Measurements from ENCODE around the gene EHD2.

EHD2 gene

GRCh38 chr19:47686679-47687450 lies 26.4 kb upstream of the EHD2 start:
- no peak overlapping the region for H3K4me3 ChIP-seq (ENCODE audit: low read depth, low read length)
- DNase-seq (ENCODE audit: low read depth), result no peak

- H3K4me3 ChIP-seq (ENCODE audit: low read depth, low read length), result no peak overlapping the region
- no peak for DNase-seq (ENCODE audit: low read depth)
Measured at GRCh38 chr19:47687906-47688305, 25.3 kb upstream of the EHD2 start.

DNA sequence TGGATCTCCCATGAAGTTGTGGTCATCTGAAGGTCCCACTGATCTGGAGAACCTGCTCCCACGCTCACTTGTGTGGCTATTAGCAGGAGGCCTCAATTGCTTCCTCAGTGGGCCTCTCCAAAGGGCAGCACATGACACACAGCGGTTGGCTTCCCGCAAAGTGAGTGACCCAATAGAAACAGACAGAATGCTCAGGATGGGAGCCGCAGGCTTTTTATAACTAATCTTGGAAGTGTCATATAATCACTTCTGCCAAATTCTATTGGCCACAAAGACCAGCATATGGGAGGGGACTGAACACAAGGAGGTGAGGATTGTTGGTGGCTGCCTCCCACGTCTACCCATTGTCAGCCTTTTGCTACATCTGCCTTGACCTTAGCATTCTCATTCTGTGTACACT lies 22.1 kb upstream of the EHD2 start:
- no peak for DNase-seq (ENCODE audit: low read depth)
- no peak overlapping the region for H3K4me3 ChIP-seq (ENCODE audit: low read depth, low read length)

- no peak overlapping the region for H3K4me3 ChIP-seq (ENCODE audit: low read depth, low read length)
- DNase-seq (ENCODE audit: low read depth), result no peak
Measured at GRCh38 chr19:47691782-47692181, 21.4 kb upstream of the EHD2 start.

DNA sequence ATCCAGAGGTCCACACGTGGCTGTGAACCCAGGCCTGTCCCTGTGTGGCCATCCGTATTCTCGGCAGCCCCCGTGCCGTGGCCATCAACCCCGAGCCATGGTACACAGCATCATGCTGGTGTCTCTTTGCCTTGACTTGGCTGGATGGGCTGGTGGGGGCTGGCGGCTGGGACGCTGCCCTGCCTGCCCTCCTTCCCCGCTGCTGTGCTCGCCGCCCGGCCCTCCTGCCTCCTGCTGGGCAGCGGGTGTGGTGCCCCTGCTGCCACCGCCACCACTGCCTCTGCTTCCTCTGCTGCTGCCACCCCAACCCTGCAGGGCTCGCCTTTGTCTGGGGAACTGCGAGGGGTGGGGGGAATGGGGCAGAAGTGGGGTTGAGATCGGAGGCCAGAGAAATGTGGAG lies 19.7 kb upstream of the EHD2 start:
- no peak overlapping the region for H3K4me3 ChIP-seq (ENCODE audit: low read depth, low read length)
- no peak for DNase-seq (ENCODE audit: low read depth)

GRCh38 chr19:47693903-47694302 lies 19.3 kb upstream of the EHD2 start:
- H3K4me3 ChIP-seq (ENCODE audit: low read depth, low read length), result no peak overlapping the region
- no peak for DNase-seq (ENCODE audit: low read depth)

GRCh38 chr19:47694466-47695273 lies 18.6 kb upstream of the EHD2 start:
- H3K4me3 ChIP-seq (ENCODE audit: low read depth, low read length), result no peak overlapping the region
- no peak for DNase-seq (ENCODE audit: low read depth)

- DNase-seq (ENCODE audit: low read depth), result no peak
- H3K4me3 ChIP-seq (ENCODE audit: low read depth, low read length), result no peak overlapping the region
Measured at GRCh38 chr19:47695533-47696262, 17.5 kb upstream of the EHD2 start.

- no peak overlapping the region for H3K4me3 ChIP-seq (ENCODE audit: low read depth, low read length)
- no peak for DNase-seq (ENCODE audit: low read depth)
Measured at GRCh38 chr19:47696635-47697034, 16.6 kb upstream of the EHD2 start.

GRCh38 chr19:47697863-47698609 lies 15.2 kb upstream of the EHD2 start:
- no peak overlapping the region for H3K4me3 ChIP-seq (ENCODE audit: low read depth, low read length)
- DNase-seq (ENCODE audit: low read depth), result peak; percentile 47

DNA sequence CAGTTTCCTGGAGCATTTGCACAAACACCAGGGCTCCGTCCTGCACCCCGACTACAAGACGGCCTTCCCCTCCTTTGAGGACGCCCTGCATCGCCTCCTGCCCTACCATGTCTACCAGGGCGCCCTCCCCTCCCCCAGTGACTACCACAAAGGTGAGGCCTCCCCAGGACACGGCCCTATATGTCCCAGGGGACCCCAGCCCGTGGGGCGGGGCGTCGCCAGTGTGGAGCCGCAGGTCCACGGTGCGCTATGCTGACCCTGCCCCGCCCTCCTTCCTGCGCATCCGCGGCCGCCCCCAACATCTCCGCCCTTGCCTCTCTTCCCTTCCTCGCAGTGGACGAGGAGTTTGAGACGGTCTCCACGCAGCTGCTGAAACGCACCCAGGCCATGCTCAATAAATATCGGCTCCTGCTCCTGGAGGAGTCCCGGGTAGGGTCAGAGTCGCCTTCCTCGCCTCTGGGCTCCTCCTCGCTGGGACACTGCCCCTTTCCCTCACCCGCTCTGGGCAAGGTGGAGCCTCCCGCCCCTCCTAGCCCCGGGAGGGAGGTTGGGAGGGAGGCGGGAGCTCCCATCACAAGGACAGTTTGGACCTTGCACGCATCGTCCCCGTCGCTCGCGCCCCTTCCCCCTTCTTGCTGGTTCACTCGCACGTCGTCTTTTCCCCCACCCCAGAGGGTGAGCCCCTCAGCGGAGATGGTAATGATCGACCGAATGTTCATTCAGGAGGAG lies 14.4 kb upstream of the EHD2 start:
- DNase-seq (ENCODE audit: low read depth), result no peak
- H3K4me3 ChIP-seq (ENCODE audit: low read depth, low read length), result no peak overlapping the region

GRCh38 chr19:47699360-47699917 lies 13.8 kb upstream of the EHD2 start:
- no peak overlapping the region for H3K4me3 ChIP-seq (ENCODE audit: low read depth, low read length)
- DNase-seq (ENCODE audit: low read depth), result no peak

GRCh38 chr19:47700934-47701716 lies 12.1 kb upstream of the EHD2 start:
- H3K4me3 ChIP-seq (ENCODE audit: low read depth, low read length), result no peak overlapping the region
- no peak for DNase-seq (ENCODE audit: low read depth)

DNA sequence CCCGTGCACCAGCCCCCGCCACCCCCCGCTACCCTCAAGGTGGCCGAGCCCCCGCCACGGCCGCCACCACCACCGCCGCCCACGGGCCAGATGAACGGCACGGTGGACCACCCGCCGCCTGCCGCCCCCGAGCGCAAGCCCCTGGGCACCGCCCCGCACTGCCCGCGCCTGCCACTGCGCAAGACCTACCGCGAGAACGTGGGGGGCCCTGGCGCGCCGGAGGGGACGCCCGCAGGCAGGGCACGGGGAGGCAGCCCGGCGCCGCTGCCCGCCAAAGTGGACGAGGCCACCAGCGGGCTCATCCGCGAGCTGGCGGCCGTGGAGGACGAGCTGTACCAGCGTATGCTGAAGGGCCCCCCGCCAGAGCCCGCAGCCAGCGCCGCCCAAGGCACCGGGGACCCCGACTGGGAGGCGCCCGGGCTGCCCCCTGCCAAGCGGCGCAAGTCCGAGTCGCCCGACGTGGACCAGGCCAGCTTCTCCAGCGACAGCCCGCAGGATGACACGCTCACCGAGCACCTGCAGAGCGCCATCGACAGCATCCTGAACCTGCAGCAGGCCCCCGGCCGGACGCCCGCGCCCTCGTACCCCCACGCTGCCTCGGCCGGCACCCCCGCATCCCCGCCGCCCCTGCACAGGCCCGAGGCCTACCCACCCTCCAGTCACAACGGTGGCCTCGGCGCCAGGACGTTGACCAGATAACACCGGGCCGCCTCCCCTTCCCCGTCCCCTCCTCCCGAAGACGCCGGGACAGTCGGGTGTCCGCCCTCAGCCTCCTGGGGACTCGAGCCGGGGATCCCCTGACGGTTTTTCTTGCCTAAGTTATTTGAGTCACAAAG lies 11.3 kb upstream of the EHD2 start:
- no peak overlapping the region for H3K4me3 ChIP-seq (ENCODE audit: low read depth, low read length)
- no peak for DNase-seq (ENCODE audit: low read depth)

- H3K4me3 ChIP-seq (ENCODE audit: low read depth, low read length), result no peak overlapping the region
- DNase-seq (ENCODE audit: low read depth), result no peak
Measured at GRCh38 chr19:47702671-47703070, 10.6 kb upstream of the EHD2 start.

DNA sequence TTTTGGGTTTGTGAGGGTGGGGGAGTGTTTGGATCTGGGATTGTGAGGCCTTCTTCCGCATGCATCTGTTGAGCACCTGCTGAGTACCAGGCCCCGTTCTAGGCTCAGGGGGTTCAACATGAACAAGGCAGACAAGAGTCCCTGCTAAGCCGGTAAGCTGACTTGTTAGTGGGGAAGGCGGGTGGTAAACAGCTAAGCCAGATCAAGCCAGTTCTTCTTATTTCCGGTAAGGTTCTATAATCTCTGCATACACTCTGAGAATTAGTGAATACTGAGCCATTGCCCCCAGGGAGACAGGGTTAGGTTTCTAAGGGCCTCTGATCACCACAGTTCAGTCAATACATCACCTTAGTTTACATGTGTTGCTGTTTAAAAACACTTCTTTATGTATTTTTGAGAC lies 9.9 kb upstream of the EHD2 start:
- no peak for DNase-seq (ENCODE audit: low read depth)
- H3K4me3 ChIP-seq (ENCODE audit: low read depth, low read length), result no peak overlapping the region

DNA sequence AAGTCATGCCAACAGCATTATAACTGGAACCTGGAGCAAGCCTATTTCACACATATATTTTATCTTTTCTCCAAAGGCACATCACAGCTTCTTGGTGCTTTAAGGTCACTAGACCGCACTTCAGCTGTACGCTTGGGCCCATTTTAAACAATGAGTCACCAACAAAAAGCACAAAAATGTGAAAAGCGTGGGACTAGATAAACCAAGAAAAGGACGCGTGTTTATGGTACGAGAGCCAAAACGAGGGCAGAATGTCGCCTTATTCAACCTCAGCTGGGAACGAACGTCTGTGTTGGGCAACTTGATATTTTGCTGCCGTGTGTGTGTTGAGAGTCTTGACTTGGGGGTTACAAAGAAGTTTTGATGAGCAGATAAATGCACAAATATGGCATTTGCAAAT lies 9.2 kb upstream of the EHD2 start:
- DNase-seq (ENCODE audit: low read depth), result no peak
- no peak overlapping the region for H3K4me3 ChIP-seq (ENCODE audit: low read depth, low read length)

All from skeletal muscle cell (primary cell).